Left ventricle myocardium inferior (tissue), 1 donor: ENCODE results near the gene CAMK1D. TPM values are rescaled to one million over a fixed set of nuclear protein-coding genes. Genes with fewer than 3 reads are reported as not detected.

ENCODE experiments used
- DNase-seq: peaks from one replicate; pipeline ENCODE4 v3.0.0-alpha.2; 2020
- H3K27ac ChIP-seq: fragments of 200-600 bp; replicated peaks from 2 replicates; pipeline ENCODE4 v1.8.0; 2021
- H3K27me3 ChIP-seq: fragments of 200-600 bp; 2 replicates; pipeline ENCODE4 v1.8.0; 2021; ENCODE audit warnings: low read depth
- H3K36me3 ChIP-seq: fragments of 200-600 bp; 2 replicates; pipeline ENCODE4 v1.8.0; 2021
- H3K4me1 ChIP-seq: fragments of 200-600 bp; 2 replicates; pipeline ENCODE4 v1.8.0; 2021
- H3K4me3 ChIP-seq: fragments of 200-600 bp; 2 replicates; pipeline ENCODE4 v1.8.0; 2021; ENCODE audit warnings: mild to moderate bottlenecking, moderate library complexity
- H3K9me3 ChIP-seq: fragments of 200-600 bp; replicated peaks from 2 replicates; pipeline ENCODE4 v1.8.0; 2021
- CTCF ChIP-seq: fragments of 200-600 bp; IDR thresholded peaks from 2 replicates; pipeline ENCODE4 v1.8.0; 2021; ENCODE audit warnings: antibody characterized with exemption, mild to moderate bottlenecking, borderline replicate concordance
- intact Hi-C: fragments of 100-400 bp; cut with micrococcal nuclease; formaldehyde crosslinking; loops from one replicate; pipeline ENCODE4 v1.11.0; 2022
- total RNA-seq: library from RNA; stranded (reverse); fragmentation: NEBNext Ultra II Directional; extraction: Animal tissue kit (Norgen Biotek cat#: 25700); gene quantifications from one replicate; pipeline ENCODE4 v1.2.1, GENCODE V29; 2021
- donor health status: DM: no; HTN: yes; CAD: no; lungs with severe emphysema.

The CAMK1D gene
- total RNA-seq, 1 donor from 2014 or later: 2.5 TPM

GRCh38 chr10:12628153-12628552, 278.8 kb downstream of the CAMK1D start:
- no peak for TF ChIP-seq CTCF
- H3K36me3 ChIP-seq: no peaks in the 10 kb centered on the region
- no peak overlapping the region for H3K27ac ChIP-seq
- no peak for DNase-seq
- H3K27me3 ChIP-seq: no peaks in the 10 kb centered on the region
- intact Hi-C loops: no loop called here
- H3K4me3 ChIP-seq: no peak overlapping the region
- peaks cover 14% of the 10 kb centered on the region for H3K9me3 ChIP-seq
- H3K4me1 ChIP-seq: peaks cover 5% of the 10 kb centered on the region

DNA sequence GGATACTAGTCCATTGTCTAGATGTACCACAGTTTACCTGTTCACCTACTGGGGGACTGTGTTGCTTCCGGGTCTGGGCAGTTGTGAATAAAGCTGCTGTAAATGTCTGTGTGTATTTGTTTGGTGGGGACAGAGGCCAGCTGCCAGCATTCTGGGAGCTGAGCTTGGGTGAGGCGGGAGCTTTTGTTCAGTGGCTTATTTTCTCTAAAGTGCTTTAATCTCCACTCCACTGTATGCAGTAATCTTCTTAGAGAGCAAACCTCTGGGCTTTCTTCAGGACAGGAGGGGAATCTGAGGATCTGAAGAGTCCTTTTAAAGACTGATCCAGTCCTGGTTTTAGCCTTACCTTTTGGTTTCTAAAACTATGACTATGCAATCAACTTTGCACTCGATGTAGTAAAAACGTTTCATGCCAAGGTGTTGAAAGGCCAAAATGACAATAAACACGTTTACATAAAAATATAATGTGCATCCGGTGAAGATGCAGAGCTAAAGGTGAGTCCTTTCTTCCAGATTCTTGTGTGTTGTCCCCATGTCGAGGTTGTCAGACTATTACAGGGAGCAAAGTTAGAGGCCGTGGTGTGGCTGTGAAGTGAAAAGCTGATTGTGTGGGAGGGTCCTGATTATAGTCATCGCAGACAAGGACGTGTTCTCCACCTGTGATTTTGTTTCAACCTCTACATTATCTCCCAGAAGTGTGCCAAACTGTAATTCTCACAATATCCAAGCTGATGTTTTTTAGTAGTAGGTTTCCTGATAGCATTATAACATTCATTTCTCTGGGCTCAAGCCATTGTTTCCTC, 279.8 kb downstream of the CAMK1D start:
- Histone ChIP-seq H3K36me3 (no peaks in the 10 kb centered on the region), H3K27me3 (no peaks in the 10 kb centered on the region), H3K4me1 (peaks cover 5% of the 10 kb centered on the region), H3K9me3 (peaks cover 10% of the 10 kb centered on the region), H3K27ac (no peak overlapping the region), H3K4me3 (no peak overlapping the region)
- no peak for DNase-seq
- intact Hi-C loops: no loop called here
- no peak for TF ChIP-seq CTCF

DNA sequence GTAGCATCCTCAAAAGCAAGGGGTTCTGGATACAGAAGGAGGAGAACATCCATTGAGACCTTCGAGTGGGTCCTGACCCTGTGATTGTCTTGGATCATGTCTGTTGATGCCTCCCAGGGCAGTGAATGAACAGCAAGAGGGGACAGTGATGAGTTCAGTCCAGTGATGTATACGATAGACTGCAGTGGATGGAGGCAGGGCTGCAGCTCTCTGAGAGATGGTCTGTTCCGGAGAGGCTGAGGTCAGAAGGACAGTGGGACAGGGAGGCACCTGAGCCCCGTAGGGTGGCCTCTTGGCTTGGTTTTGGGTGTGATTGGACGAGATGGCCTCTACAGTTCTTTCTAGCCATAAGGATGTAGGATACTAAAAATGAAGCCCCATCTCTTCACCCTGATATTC, 280.4 kb downstream of the CAMK1D start:
- Histone ChIP-seq H3K4me3 (no peak overlapping the region), H3K4me1 (peaks cover 5% of the 10 kb centered on the region), H3K36me3 (no peaks in the 10 kb centered on the region), H3K9me3 (peaks cover 7% of the 10 kb centered on the region), H3K27me3 (no peaks in the 10 kb centered on the region), H3K27ac (no peak overlapping the region)
- TF ChIP-seq CTCF: no peak
- DNase-seq: no peak
- intact Hi-C loops: no loop called here

DNA sequence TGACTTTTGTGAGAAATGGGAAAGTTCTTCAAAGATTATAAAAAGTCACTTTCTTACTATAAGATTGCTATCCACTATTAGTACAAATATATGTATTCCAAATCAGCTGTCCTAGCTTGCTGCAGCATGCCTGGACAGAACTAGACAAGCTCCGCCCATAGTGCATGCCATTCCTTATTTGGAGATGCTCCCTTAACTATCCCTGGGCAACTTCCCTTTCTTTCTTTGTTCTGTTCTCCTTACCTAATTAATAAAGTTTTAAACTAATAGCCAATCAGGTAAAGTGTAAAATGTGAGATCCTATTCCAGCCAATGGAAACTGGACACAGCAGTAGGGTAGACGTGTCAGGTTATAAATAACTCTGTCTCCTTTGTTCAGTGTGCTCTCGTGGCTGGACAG, 281.9 kb downstream of the CAMK1D start:
- Histone ChIP-seq H3K4me1 (peaks cover 5% of the 10 kb centered on the region), H3K27ac (no peak overlapping the region), H3K9me3 (peaks cover 7% of the 10 kb centered on the region), H3K27me3 (no peaks in the 10 kb centered on the region), H3K4me3 (no peak overlapping the region), H3K36me3 (no peaks in the 10 kb centered on the region)
- no peak for DNase-seq
- intact Hi-C loops: no loop called here
- TF ChIP-seq CTCF: no peak

DNA sequence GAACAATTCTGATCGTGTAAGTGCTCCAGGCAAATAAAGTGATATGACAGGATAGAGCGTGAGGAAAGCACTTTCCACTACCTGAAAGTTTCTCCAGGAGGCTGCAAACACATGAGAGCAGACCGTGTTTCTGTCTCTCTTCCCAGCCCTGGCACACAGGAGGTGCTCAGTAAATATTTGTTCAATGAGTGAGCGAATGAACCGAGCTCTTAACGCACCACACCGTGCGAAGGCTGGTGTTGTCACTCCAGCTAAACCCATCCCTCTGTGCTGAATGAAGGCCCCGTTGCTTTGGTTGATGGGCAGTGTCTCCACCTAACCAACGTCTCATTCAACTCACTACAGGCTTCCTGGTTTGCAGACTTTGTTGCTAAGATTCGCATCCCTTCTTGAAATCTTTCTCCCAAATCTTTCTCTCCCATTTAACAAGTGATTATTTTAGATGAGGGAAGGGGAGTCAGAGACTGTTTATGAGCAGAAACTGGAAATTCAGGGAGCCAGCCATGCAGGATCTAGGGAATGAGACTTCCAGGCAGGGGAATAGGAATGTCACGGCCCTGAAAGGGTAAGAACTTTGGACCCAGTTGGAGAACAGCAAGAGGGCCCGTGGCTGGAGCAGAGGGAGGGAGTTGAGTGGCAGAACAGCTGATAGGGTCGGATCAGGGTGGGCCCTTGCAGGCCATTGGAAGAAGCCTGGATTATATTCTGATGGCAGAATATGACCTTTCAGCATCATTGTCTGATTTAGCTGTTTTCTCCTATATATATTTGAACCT, 282.6 kb downstream of the CAMK1D start:
- DNase-seq: no peak
- no peaks in the 10 kb centered on the region for H3K36me3 ChIP-seq
- peaks cover 7% of the 10 kb centered on the region for H3K9me3 ChIP-seq
- no peak for TF ChIP-seq CTCF
- intact Hi-C loops: no loop called here
- no peak overlapping the region for H3K27ac ChIP-seq
- H3K4me1 ChIP-seq: peaks cover 5% of the 10 kb centered on the region
- H3K27me3 ChIP-seq: no peaks in the 10 kb centered on the region
- H3K4me3 ChIP-seq: no peak overlapping the region
